GM19351 (cell line): ENCODE measurements around the gene EIF4E3.

Experiments
- ATAC-seq: cut with Tn5 transposase; IDR thresholded peaks from one replicate; pipeline ENCODE4 v1.9.1; 2021; ENCODE audit warnings: mild to moderate bottlenecking, moderate library complexity; ENCODE audit not compliant: unreplicated experiment

EIF4E3 gene

DNA sequence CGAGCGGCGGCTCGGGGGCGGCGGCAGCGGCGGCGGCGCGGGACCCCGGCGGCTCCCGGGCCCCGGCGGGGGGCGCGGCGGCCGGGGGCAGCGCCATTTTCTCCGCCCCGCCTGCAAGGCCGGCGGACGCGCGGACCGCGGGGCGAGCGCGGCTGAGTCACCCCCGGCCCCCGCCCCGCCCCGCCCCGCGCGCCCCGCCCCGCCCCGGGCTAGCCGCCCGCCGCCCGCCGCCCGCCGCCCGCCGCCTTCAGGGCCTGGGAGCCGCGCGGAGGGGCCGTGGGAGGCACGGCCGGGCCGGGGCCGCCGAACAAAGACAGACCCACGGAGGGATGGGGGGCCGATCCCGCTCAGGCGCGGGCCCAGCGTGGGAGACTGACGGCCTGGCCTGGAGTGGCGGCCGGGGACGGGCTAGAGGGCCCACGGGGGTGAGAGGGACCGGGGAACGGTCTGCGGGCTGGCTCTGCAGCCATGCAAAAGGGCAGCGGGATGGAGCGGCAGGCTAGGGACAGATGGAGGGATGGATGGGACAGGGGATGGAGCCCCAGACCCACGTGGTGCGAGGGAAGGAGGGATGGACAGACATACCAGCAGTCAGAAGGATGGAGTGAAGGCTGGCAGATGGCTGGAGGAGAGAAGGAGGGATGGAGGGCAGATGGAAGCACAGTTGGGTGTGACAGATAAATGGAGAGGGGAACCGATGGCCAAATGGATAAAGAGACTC is at the start of gene EIF4E3:
Gene EIF4E3 (minus strand): TSS at position 132 of the 721 bp plus-strand sequence. CDS start 35 bp downstream, at position 97.
- ATAC-seq, result peak; percentile 54

GRCh38 chr3:71771884-71772283 is 46.7 kb upstream of the EIF4E3 start:
- no peak for ATAC-seq

DNA sequence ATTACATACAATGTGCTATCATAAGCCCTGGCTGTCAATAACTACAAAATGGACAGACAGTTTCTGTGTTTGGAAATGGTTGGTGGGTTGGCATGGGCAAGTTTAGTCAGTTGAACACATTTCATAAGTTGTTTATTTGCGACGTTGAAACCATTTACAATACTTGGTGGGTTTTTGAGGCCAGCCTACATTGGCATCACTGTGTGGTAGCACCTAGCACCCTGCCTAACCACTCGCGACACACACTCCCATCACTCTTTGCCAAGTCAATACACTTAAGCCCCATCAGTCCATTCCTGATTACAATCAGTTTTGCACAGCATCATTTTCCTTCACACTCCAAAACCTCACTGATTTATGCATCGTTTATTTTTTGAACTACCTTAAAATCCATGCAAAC is 45.9 kb upstream of the EIF4E3 start:
- ATAC-seq, result no peak

- ATAC-seq, result no peak
These were observed 38.2 kb upstream of the EIF4E3 start for GRCh38 chr3:71763426-71763825.

- ATAC-seq, result no peak
These were observed 34.9 kb upstream of the EIF4E3 start for GRCh38 chr3:71760140-71760539.

DNA sequence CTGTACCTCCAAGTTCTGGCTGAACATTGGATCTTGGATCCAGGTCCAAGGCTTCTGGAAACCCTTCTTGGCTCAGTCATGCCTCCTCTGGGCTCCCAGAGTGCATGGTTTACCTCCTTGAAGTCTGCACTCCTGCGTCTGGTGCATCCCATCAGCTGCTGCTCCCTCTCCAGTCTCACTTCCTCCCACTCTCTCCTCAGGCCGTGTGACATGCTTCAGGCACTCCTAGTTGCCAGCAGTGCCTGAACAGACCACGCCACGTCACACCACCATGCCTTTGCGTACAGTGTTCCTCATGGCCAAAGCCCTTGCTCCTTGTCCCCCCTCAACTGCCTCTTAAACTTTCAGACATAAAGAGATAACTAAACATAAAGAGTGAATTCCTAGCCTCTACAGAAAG is 34.2 kb upstream of the EIF4E3 start:
- no peak for ATAC-seq

- no peak for ATAC-seq
These were observed 32.9 kb upstream of the EIF4E3 start for GRCh38 chr3:71758091-71758490.

DNA sequence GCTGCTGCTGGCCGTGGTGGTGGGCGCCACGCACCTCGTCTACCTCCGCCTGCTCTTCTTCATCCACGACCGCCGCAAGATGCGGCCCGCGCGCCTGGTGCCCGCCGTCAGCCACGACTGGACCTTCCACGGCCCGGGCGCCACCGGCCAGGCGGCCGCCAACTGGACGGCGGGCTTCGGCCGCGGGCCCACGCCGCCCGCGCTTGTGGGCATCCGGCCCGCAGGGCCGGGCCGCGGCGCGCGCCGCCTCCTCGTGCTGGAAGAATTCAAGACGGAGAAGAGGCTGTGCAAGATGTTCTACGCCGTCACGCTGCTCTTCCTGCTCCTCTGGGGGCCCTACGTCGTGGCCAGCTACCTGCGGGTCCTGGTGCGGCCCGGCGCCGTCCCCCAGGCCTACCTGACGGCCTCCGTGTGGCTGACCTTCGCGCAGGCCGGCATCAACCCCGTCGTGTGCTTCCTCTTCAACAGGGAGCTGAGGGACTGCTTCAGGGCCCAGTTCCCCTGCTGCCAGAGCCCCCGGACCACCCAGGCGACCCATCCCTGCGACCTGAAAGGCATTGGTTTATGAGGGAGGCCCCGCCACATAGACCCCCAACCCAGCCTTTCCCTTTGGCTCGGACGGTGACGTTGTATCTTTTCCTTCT is 29.5 kb upstream of the EIF4E3 start:
- ATAC-seq, result no peak

GRCh38 chr3:71753701-71754609 is 28.8 kb upstream of the EIF4E3 start, which contains the start of gene GPR27:
TSS of gene GPR27 (plus strand) at chr3:71753855. CDS start at chr3:71754050, 195 bp downstream.
- no peak for ATAC-seq

- no peak for ATAC-seq
These were observed 27.9 kb upstream of the EIF4E3 start for GRCh38 chr3:71752831-71753700.

GRCh38 chr3:71751602-71752001 is 26.4 kb upstream of the EIF4E3 start:
- no peak for ATAC-seq

DNA sequence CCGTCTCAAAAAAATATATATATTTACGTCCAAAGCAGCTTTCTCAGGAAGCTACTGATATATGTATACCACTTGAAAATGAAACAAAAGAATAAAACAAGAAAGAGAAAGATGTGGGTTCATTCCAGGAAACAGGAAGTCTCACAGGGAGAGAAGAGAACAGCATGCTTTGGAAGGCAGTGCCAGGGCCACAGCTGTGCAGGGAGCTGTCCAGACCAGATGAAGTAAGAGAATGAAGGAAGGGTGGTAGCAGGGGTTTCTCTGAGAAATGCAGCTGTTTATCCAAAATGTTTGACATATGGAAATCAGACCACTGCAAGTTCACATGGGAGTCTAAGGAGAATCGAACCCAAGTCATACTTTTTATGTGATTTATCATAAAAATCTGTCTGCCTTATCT is 19.5 kb upstream of the EIF4E3 start:
- no peak for ATAC-seq

DNA sequence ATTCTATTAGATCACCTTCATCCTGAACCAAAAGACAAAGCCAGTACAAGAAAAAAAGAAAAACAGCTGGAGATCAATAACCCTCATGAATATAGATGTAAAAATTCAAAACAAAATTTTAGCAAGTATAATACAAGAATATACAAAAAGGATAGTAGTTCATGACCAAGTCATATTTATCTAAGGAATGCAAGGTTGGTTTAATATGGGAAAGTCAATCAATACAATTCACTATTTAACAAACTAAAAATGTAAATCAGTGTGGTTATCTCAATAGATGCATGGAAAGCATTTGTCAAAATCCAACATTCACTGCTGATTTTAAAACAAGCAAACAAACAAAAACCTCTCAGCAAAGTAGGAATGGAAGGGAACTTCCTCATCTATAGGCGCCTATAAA is 17.4 kb upstream of the EIF4E3 start:
- no peak for ATAC-seq

- no peak for ATAC-seq
These were observed 9.7 kb upstream of the EIF4E3 start for GRCh38 chr3:71734881-71735280.

DNA sequence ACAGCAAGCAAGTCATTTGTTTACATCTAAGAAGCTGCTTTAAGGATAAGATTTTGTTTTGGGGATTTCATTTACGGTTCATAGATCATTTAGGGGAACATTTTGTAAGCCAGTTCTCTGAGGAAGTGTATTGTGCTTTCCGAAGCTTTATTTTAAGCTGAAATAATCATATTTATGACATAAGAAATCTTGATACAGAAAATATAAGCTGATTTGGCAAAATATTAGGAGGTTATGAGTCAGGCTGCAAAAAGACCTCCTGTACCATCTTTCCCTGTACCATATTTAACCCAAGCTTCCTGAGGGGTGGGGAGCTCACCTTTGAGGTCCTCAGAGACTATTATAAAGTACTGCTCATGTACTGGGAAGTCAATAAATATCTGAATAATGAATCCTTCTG is 8.1 kb upstream of the EIF4E3 start:
- ATAC-seq, result no peak

DNA sequence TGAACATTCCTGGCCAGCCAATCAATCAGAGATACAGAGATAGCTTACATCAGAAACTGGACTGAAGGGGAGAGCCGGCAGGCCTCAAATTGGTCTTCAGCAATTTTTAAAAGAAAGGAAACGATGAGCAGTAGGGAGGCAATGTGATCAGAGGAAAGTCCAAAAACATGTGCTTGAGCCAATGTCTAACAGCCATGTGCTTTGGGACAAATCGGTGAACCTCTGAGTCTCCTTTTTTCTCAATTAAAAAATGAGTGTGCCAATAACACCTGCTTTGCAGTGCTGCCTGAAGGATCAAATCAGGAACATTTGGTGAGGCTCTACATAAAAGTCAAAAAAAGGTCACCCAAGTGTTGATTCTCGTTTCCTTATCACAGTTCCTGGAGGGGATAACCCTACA is 7.4 kb upstream of the EIF4E3 start:
- ATAC-seq, result no peak

DNA sequence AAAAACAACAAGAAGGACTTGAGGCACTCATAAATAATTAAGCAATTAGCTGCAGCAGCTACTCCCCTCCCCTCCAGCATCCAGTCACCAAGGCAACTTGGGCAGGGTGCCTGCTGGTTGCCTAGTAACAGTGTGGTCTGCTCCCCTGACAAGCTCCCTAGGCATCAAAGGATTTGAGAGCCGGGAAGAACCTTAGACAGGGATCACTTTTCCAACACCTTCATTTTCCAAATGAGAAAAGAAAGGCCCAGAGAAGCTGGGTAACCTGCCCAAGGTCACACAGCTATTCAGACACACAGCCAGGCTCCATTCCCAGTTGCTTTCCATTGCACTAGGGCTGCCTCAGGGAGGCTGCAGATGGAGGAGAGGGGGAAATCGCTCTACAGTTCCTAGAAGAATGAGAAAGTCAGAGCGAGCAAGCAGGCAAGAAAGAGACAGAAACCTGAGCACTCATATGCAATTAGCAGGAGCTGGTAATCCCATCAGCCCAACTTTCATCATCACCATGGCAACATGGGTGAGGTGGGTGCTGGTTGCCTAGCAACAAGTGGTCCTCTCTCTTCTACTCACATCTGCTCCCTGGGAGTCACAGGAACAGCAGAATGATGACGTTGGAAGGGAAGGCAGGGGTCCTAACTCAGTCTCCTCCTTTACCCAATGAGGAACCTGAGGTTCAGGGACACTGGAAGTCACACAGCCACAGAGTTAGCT is 3.6 kb upstream of the EIF4E3 start:
- no peak for ATAC-seq

GRCh38 chr3:71726146-71726545 is 944 bp upstream of the EIF4E3 start:
- ATAC-seq, result no peak

- peak; percentile 43 for ATAC-seq
These were observed 475 bp downstream of the EIF4E3 start for GRCh38 chr3:71724584-71725270.

- ATAC-seq, result no peak
These were observed 1.1 kb downstream of the EIF4E3 start for GRCh38 chr3:71724171-71724453.
